ENCODE data around the gene RAX.

DNA sequence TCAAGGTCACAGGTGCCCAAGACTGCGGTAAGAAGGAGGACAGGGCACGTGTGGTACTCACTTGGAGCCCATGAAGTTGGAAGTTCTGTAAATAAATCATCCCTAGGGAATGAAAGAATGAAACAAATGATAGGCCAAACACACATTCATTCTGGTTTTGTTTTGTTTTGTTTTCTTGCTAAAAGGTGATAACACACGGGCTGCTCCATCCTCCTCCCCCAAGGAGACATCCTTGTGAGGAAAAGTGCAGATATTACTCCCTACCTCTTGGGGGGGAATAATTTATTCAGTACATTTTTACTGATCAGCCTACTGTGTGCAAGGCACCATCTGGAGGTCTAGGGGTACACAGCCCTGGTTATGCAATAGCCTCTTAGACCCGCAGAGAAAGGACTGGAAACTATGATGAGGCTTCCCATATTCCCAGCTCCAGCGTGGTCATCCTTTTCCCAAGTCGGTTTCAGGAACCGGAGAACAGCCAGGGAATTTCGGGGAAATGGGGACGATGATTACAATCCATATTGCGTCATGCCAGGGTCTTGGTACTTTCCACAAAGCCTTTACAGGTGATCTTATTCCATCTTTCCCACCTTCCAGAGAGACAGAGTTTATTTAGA, 6.3 kb downstream of the RAX start:
- TF ChIP-seq EZH2 (IDR thresholded peaks at IDR 0.05; ENCODE audit: low read length, missing control alignments): peak; percentile 73
- TF ChIP-seq, protein P1, sequence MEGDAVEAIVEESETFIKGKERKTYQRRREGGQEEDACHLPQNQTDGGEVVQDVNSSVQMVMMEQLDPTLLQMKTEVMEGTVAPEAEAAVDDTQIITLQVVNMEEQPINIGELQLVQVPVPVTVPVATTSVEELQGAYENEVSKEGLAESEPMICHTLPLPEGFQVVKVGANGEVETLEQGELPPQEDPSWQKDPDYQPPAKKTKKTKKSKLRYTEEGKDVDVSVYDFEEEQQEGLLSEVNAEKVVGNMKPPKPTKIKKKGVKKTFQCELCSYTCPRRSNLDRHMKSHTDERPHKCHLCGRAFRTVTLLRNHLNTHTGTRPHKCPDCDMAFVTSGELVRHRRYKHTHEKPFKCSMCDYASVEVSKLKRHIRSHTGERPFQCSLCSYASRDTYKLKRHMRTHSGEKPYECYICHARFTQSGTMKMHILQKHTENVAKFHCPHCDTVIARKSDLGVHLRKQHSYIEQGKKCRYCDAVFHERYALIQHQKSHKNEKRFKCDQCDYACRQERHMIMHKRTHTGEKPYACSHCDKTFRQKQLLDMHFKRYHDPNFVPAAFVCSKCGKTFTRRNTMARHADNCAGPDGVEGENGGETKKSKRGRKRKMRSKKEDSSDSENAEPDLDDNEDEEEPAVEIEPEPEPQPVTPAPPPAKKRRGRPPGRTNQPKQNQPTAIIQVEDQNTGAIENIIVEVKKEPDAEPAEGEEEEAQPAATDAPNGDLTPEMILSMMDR (conservative IDR thresholded peaks at IDR 0.05 in 1 of 2, IDR thresholded peaks at IDR 0.05 in 1 of 2; ENCODE audit: low read depth in 1 of 2, low read length in 2 of 2): no peak

Data from fibroblast of lung (primary cell).